WERI-Rb-1 (cell line): Measurements from ENCODE around the gene SPON2.

Source experiments
- DNase-seq: peaks from one replicate; pipeline ENCODE4 v3.0.0-alpha.2; 2020
- H3K27ac ChIP-seq: fragments of 250-450 bp; sonication (Bioruptor Pico); 2 replicates; pipeline ENCODE4 v1.5.1; 2020; ENCODE audit warnings: mild to moderate bottlenecking, moderate library complexity
- H3K27me3 ChIP-seq: fragments of 250-450 bp; sonication (Bioruptor Pico); 2 replicates; pipeline ENCODE4 v1.5.1; 2021; ENCODE audit warnings: mild to moderate bottlenecking, low read depth, moderate library complexity; ENCODE audit not compliant: insufficient read depth, severe bottlenecking
- H3K36me3 ChIP-seq: fragments of 250-450 bp; sonication (Bioruptor Pico); 2 replicates; pipeline ENCODE4 v1.5.1; 2020; ENCODE audit warnings: mild to moderate bottlenecking, moderate library complexity
- H3K4me3 ChIP-seq: 2 replicates; pipeline ENCODE4 v1.5.1; 2011; ENCODE audit warnings: low read depth, mild to moderate bottlenecking, control low read depth, low read length
- H3K9me3 ChIP-seq: fragments of 250-450 bp; sonication (Bioruptor Pico); 2 replicates; pipeline ENCODE4 v1.5.1; 2021; ENCODE audit warnings: mild to moderate bottlenecking, moderate library complexity; ENCODE audit not compliant: severe bottlenecking
- TF ChIP-seq, protein P1 (sequence below): IDR thresholded peaks from 2 replicates; pipeline ENCODE4 v1.5.1; 2011; ENCODE audit warnings: low read depth, mild to moderate bottlenecking, control low read depth, inconsistent platforms, low read length

SPON2 gene

DNA sequence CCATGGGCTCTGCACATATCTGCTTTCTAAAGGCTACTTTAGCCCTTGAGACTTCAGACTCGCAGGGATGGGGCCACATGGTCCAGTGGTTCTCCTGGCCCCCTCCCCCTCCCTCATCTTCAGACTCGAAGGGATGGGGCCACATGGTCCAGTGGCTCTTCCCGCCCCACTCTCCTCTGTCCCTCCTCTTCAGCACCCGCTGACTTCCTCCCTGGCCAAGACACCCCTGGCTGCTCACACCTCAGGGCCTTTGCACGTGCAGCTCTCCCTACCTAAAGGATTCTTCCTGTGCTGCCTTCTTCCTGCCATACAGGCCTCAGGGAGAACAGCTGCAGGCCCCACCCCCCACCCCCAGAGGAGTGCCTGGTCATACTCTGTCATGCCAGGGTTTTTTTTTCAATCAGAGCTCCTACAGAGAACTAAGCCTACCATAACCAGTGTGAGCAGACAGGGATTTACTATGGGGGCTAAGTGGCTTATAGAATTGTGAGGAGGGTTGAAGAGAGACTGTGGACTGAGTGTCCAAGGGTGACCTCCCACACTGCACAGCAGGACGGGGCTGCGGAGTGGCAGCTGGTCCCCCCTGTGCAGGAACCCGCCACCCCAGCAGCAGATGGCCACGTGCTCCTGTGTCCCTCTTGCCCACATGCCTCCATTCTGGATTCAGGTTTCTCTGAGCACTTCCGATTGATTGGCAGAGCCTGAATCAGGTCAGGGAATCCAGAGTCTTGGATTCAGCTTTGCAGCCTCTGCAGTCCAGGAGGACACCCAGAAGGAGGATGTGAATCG is 6.1 kb upstream of the SPON2 start:
- H3K36me3 ChIP-seq, result peaks cover 2% of the 10 kb centered on the region; the same call in 1 of the 2 replicates
- TF ChIP-seq, protein P1, sequence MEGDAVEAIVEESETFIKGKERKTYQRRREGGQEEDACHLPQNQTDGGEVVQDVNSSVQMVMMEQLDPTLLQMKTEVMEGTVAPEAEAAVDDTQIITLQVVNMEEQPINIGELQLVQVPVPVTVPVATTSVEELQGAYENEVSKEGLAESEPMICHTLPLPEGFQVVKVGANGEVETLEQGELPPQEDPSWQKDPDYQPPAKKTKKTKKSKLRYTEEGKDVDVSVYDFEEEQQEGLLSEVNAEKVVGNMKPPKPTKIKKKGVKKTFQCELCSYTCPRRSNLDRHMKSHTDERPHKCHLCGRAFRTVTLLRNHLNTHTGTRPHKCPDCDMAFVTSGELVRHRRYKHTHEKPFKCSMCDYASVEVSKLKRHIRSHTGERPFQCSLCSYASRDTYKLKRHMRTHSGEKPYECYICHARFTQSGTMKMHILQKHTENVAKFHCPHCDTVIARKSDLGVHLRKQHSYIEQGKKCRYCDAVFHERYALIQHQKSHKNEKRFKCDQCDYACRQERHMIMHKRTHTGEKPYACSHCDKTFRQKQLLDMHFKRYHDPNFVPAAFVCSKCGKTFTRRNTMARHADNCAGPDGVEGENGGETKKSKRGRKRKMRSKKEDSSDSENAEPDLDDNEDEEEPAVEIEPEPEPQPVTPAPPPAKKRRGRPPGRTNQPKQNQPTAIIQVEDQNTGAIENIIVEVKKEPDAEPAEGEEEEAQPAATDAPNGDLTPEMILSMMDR, result no peak
- H3K27me3 ChIP-seq, result no peaks in the 10 kb centered on the region
- no peak overlapping the region for H3K4me3 ChIP-seq
- peak; percentile 96 for DNase-seq
- H3K27ac ChIP-seq, result peak overlapping the region; percentile 90
- H3K9me3 ChIP-seq, result peaks cover 36% of the 10 kb centered on the region

DNA sequence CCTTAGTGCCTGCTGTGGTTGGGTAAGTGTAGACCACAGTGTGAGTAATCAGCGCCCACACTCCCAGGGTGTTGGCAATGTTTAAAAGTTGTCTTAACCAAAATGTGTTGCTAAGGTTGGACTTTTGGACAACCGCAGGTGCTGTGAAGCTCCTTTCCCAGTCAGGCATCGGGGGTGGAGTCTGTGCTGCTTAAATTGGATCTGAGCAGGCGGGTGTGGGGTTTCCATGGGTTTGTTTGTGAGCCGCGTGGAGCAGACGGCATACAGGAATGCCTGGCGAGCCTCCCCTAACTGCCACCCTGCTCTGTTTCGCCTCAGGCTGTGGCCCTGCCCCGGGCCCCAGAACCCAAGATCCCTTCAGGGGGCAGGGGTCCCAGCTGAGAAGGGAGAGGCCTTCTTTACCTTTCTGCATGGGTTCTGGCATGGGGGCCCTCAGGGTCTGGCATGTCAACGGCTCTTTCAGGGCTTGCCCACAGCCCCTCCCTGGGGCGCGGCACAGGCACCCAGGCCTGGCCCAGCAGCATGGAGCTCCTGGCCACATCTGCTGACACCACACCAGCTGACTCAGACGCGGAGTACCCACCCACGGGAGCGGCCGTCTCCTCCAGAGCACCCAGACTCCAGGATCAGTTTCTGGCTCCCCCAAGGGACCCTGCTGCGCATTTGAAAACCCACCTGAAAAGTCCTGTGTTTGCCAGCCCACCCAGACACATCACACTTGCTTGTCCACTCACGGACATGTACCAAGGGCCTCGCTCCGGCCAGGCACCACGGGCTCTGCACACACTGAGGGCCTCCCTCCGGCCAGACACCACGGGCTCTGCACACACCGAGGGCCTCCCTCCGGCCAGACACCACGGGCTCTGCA is 5.1 kb upstream of the SPON2 start:
- Histone ChIP-seq H3K9me3 (peaks cover 31% of the 10 kb centered on the region), H3K4me3 (no peak overlapping the region), H3K36me3 (peaks cover 2% of the 10 kb centered on the region; the same call in 1 of the 2 replicates), H3K27ac (peak overlapping the region; percentile 67), H3K27me3 (no peaks in the 10 kb centered on the region)
- TF ChIP-seq, protein P1, result no peak
- DNase-seq, result peak; percentile 53

DNA sequence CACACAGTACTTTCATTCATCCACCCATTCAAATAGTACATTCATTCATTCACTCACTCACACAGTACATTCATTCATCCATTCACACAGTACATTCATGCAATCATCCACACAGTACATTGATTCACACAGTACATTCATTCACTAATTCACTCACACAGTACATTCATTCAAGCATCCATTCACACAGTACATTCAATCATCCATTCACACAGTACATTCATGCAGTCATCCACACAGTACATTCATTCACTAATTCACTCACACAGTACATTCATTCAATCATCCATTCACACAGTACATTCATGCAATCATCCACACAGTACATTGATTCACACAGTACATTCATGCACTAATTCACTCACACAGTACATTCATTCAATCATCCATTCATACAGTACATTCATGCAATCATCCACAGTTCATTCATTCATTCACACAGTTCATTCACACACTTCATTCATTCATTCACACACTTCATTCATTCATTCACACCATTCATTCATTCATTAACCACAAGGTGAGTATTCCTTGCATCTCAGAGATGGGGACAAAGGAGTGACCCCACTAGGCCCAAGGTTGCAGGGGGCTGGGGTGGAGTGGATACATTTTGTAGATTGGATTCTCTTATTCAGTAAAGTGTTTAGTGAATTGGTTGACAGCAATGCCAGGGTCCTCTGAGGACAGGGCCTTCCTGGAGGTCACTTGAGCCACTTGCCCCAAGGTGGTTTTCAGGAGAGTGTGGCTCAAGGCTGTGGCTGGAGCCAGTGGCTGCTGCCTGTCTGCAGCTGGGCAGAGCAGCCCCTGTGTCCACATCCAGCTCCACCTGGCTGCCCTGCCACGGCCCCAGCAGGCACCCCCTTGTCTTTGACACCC is 4.3 kb upstream of the SPON2 start:
- no peaks in the 10 kb centered on the region for H3K27me3 ChIP-seq
- peaks cover 30% of the 10 kb centered on the region for H3K9me3 ChIP-seq
- no peak for DNase-seq
- H3K36me3 ChIP-seq, result peaks cover 9% of the 10 kb centered on the region
- no peak overlapping the region for H3K4me3 ChIP-seq
- peak overlapping the region; percentile 67 for H3K27ac ChIP-seq
- TF ChIP-seq, protein P1, result no peak

DNA sequence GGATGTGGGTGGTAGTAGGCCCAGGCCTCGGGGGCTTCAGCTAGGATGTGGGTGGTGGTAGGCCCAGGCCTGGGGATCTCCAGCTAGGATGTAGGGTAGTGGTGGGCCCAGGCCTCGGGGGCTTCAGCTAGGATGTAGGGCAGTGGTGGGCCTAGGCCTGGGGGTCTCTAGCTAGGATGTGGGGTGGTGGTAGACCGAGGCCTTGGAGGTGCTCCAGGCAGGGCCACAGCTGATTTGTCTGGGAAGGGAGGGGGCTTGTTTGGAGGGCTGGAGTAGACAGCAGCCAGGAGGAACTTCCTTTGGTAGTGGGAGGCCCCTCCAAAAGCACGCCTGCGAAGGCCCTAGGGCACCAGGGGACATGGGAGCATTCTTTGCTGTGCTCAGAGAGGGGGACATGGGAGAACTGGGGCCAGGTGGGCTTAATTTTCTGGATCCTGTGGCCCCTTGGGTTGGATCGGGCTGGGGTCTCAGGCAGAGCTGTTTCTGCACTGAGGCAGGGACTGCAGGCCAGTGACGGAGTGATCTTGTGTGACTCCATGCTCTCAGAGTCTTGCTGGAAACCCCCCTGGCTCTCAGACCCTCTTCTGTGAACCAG is 3.3 kb upstream of the SPON2 start:
- DNase-seq, result no peak
- TF ChIP-seq, protein P1, result no peak
- H3K27ac ChIP-seq, result peak overlapping the region; percentile 97
- H3K36me3 ChIP-seq, result peaks cover 17% of the 10 kb centered on the region
- H3K27me3 ChIP-seq, result no peaks in the 10 kb centered on the region
- no peak overlapping the region for H3K4me3 ChIP-seq
- H3K9me3 ChIP-seq, result peaks cover 24% of the 10 kb centered on the region

DNA sequence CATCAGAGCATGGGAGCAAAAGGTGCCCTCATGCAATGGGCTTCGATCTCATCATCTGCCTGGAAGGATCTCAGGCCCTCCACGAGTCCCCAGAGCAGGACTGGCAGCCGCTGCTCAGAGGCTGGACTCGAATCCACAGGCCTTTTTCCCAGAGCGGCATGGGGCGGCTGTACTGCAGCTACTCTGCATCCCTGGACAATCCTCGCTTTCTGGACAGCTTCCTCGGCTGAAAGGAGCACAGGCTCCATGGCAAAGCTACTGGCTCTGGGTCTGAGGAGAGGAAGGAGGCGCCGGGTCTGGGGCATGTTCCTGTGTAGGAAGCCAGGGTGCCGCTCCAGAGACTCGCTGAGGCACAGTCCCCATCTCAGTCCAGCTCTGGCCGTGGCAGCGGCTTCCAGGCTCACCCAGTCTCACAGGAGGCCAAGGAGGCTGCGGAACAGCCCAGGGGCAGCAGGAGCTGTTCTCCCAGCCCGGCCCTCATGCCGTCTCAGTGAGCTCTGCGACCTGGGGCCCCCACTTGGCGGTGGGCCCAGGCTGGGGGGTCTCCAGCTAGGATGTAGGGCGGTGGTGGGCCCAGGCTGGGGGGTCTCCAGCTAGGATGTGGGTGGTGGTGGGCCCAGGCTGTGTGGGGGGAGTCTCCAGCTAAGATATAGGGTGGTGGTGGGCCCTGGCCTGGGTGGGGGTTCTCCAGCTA is 2.7 kb upstream of the SPON2 start:
- TF ChIP-seq, protein P1, result no peak
- Histone ChIP-seq H3K36me3 (peaks cover 23% of the 10 kb centered on the region), H3K9me3 (peaks cover 18% of the 10 kb centered on the region), H3K4me3 (no peak overlapping the region), H3K27ac (peak overlapping the region; percentile 97), H3K27me3 (no peaks in the 10 kb centered on the region)
- DNase-seq, result no peak
